ENCODE data around the gene DLK1. TPM values are rescaled to one million over a fixed set of nuclear protein-coding genes. Genes with fewer than 3 reads are reported as not detected.
A peak's percentile ranks its signal among the peaks of the same experiment; 100 is the strongest.

The DLK1 gene
- total RNA-seq, 1 donor from 2014 or later: not detected

DNA sequence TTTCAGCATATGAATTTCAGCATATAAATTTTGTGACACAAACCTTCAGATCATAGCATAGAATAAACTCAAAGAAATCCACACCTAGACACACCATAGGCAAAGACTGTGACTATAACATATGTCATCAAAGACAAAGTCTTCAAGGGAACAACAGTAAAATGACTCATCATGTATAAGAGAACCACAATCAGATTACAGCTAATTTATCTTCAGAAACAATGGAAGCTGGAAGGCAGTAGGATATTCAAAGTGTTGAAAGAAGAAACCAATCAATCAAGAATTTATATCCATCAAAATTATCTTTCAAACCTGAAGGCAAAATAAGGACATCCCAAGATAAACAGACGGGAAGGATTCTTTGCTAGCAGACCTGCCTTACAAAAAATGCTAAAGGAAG lies 29.0 kb downstream of the DLK1 start:
- Histone ChIP-seq H3K27me3 (ENCODE audit: control insufficient read depth, insufficient read depth, low read length) (no peaks in the 10 kb centered on the region), H3K36me3 (ENCODE audit: control insufficient read depth, insufficient read depth, low read length) (no peaks in the 10 kb centered on the region), H3K4me3 (ENCODE audit: low read depth, low read length) (no peak overlapping the region)
- TF ChIP-seq, protein P1, sequence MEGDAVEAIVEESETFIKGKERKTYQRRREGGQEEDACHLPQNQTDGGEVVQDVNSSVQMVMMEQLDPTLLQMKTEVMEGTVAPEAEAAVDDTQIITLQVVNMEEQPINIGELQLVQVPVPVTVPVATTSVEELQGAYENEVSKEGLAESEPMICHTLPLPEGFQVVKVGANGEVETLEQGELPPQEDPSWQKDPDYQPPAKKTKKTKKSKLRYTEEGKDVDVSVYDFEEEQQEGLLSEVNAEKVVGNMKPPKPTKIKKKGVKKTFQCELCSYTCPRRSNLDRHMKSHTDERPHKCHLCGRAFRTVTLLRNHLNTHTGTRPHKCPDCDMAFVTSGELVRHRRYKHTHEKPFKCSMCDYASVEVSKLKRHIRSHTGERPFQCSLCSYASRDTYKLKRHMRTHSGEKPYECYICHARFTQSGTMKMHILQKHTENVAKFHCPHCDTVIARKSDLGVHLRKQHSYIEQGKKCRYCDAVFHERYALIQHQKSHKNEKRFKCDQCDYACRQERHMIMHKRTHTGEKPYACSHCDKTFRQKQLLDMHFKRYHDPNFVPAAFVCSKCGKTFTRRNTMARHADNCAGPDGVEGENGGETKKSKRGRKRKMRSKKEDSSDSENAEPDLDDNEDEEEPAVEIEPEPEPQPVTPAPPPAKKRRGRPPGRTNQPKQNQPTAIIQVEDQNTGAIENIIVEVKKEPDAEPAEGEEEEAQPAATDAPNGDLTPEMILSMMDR (IDR thresholded peaks at IDR 0.05; ENCODE audit: insufficient read depth, low read length, severe bottlenecking): no peak
- FAIRE-seq (no peak), DNase-seq (ENCODE audit: low read depth) (peak; percentile 90)

DNA sequence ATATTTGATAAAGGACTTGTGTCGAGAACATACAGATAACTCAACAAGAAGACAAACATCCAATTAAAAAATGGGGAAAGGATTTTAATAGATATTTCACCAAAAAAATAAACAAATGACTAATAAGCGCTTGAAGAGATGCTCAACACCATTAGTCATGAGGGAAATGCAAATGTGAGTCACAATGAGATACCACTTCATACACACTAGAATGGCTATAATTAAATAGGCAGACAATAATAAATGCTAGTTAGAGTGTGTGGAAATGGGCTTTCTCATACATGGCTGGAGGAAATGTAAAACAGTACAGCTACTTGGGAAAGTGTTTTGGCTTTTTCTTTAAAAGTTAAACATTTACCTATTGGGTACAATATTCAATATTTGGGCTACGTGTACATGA lies 34.8 kb downstream of the DLK1 start:
- no peaks in the 10 kb centered on the region for H3K27me3 ChIP-seq (ENCODE audit: control insufficient read depth, insufficient read depth, low read length)
- TF ChIP-seq, protein P1 (IDR thresholded peaks at IDR 0.05; ENCODE audit: insufficient read depth, low read length, severe bottlenecking): no peak
- DNase-seq (ENCODE audit: low read depth): peak; percentile 98
- no peak for FAIRE-seq
- H3K4me3 ChIP-seq (ENCODE audit: low read depth, low read length): no peak overlapping the region
- H3K36me3 ChIP-seq (ENCODE audit: control insufficient read depth, insufficient read depth, low read length): no peaks in the 10 kb centered on the region

DNA sequence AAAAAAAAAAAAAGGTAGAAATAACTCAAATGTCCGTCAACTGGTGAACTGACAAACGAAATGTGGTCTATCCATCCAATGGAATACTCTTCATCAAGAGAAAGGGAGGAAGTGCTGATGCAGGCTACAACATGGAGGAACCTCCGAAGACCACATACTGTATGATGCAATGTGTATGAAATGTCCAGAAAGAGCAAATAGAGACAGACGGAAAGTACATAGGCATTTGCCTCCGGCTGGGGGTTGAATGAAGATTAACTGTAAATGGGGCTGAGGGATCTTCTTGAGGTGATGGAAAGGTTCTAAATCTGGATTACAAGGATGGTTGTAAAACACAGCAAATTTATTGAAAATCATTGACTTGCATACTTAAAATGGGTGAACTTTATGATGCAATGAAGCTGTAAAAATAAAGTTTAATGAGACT lies 35.4 kb downstream of the DLK1 start:
- H3K4me3 ChIP-seq (ENCODE audit: low read depth, low read length): no peak overlapping the region
- H3K27me3 ChIP-seq (ENCODE audit: control insufficient read depth, insufficient read depth, low read length): no peaks in the 10 kb centered on the region
- DNase-seq (ENCODE audit: low read depth) (peak; percentile 65), FAIRE-seq (no peak)
- H3K36me3 ChIP-seq (ENCODE audit: control insufficient read depth, insufficient read depth, low read length): no peaks in the 10 kb centered on the region
- TF ChIP-seq, protein P1 (IDR thresholded peaks at IDR 0.05; ENCODE audit: insufficient read depth, low read length, severe bottlenecking): no peak

DNA sequence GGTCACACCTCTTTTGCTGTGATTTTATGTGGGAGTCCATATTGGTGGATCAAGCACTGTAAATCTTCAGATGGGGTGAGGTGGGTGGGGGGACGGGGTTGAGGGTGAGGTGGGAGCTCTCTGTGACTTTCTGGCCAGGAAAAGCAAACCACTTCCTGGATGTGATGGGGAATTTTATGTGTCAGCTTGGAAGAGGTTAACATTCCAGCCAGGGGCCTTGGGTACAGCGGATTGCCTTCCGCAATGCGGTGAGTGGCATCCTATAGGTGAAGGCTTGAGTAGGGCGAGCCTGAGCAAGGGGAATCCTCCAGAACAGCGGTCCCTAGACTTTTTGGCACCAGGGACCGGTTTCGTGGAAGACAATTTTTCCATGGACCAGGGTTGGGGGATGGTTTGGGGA lies 36.2 kb downstream of the DLK1 start:
- H3K36me3 ChIP-seq (ENCODE audit: control insufficient read depth, insufficient read depth, low read length): no peaks in the 10 kb centered on the region
- H3K4me3 ChIP-seq (ENCODE audit: low read depth, low read length): no peak overlapping the region
- DNase-seq (ENCODE audit: low read depth) (no peak), FAIRE-seq (no peak)
- peaks cover under 1% of the 10 kb centered on the region for H3K27me3 ChIP-seq (ENCODE audit: control insufficient read depth, insufficient read depth, low read length)
- TF ChIP-seq, protein P1 (IDR thresholded peaks at IDR 0.05; ENCODE audit: insufficient read depth, low read length, severe bottlenecking): no peak

DNA sequence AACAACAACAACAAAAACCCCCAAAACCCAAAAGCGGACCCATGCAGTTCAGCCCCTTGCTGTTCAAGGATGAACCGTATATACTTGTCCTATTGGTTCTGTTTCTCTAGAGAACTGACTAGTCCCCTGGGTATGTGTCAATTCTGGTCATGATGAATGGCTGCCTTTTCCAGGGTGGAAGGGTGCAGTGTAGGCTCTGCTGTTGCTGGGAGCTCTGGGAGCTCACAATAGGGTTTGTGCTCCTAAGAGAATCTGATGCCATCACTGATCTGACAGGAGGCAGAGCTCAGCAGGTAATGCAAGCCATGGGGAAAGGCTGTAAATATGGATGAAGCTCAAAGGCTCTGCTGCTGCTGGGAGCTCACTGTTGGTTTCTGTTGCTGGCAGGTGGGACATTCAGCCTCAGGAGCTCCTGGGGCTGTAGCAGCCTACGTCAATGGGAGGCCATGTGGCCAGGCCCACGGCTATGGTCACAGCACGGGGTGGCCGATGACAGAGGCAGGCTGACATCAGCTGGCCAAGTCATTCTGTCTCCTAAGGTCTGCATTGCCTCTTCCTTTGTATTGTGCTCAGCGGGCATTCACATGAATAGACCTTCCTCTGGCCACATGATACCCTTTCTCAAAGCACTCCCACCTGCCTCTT lies 37.9 kb downstream of the DLK1 start:
- no peaks in the 10 kb centered on the region for H3K36me3 ChIP-seq (ENCODE audit: control insufficient read depth, insufficient read depth, low read length)
- DNase-seq (ENCODE audit: low read depth) (no peak), FAIRE-seq (no peak)
- peaks cover 3% of the 10 kb centered on the region for H3K27me3 ChIP-seq (ENCODE audit: control insufficient read depth, insufficient read depth, low read length)
- H3K4me3 ChIP-seq (ENCODE audit: low read depth, low read length): no peak overlapping the region
- TF ChIP-seq, protein P1 (IDR thresholded peaks at IDR 0.05; ENCODE audit: insufficient read depth, low read length, severe bottlenecking): no peak

DNA sequence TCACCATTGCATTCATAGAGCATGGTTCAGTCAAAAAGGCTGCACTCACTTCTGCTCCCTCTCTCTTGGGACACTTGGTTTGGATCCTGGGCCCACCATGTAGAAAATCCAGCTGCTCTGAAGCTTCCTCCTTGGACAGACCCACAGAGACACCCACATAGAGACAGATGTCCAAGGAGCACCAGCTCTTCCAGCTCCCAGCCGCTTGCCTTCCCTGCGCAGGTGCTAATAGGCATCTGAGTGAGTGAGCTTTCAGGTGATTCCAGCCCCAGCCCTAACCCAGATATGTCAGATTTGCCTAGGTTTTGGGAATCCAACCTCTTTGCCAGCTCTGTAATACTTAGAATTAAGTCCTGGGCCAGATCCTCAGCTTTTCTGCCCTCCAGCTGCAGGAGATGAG lies 38.6 kb downstream of the DLK1 start:
- TF ChIP-seq, protein P1 (IDR thresholded peaks at IDR 0.05; ENCODE audit: insufficient read depth, low read length, severe bottlenecking): no peak
- no peak for DNase-seq (ENCODE audit: low read depth)
- Histone ChIP-seq H3K36me3 (ENCODE audit: control insufficient read depth, insufficient read depth, low read length) (no peaks in the 10 kb centered on the region), H3K4me3 (ENCODE audit: low read depth, low read length) (no peak overlapping the region), H3K27me3 (ENCODE audit: control insufficient read depth, insufficient read depth, low read length) (peaks cover 3% of the 10 kb centered on the region)
- no peak for FAIRE-seq
